ENCODE results near the gene PHGDH.
A peak's percentile ranks its signal among the peaks of the same experiment; 100 is the strongest.

Gene PHGDH

GRCh38 chr1:119745034-119745433 is 33.3 kb downstream of the PHGDH start:
- H3K9me3 ChIP-seq = no peaks in the 10 kb centered on the region
- H3K4me1 ChIP-seq = peaks cover 12% of the 10 kb centered on the region; the same call in 1 of the 2 replicates
- TF ChIP-seq Cebpa-rat (IDR thresholded peaks at IDR 0.05) = no peak
- peaks cover 60% of the 10 kb centered on the region for H3K36me3 ChIP-seq
- H3K4me2 ChIP-seq = no peak overlapping the region
- H3K27ac ChIP-seq = no peak overlapping the region; the same call in 1 of the 2 replicates
- H3K27me3 ChIP-seq = no peaks in the 10 kb centered on the region
- no peak overlapping the region for H3K9ac ChIP-seq
- H3K4me3 ChIP-seq = no peak overlapping the region
- H4K20me1 ChIP-seq = peaks cover 51% of the 10 kb centered on the region

GRCh38 chr1:119747451-119747850 is 35.7 kb downstream of the PHGDH start:
- Histone ChIP-seq H3K36me3 (peaks cover 36% of the 10 kb centered on the region), H3K4me2 (no peak overlapping the region), H3K9ac (no peak overlapping the region), H3K4me1 (peaks cover 12% of the 10 kb centered on the region; the same call in 1 of the 2 replicates), H4K20me1 (peaks cover 27% of the 10 kb centered on the region), H3K9me3 (no peaks in the 10 kb centered on the region), H3K4me3 (no peak overlapping the region), H3K27ac (no peak overlapping the region), H3K27me3 (no peaks in the 10 kb centered on the region)
- no peak for TF ChIP-seq Cebpa-rat (IDR thresholded peaks at IDR 0.05)

GRCh38 chr1:119748040-119748439 is 36.3 kb downstream of the PHGDH start:
- Histone ChIP-seq H3K27ac (no peak overlapping the region), H3K4me3 (no peak overlapping the region), H3K36me3 (peaks cover 30% of the 10 kb centered on the region), H3K27me3 (no peaks in the 10 kb centered on the region), H3K4me2 (no peak overlapping the region), H4K20me1 (peaks cover 21% of the 10 kb centered on the region), H3K9ac (no peak overlapping the region), H3K9me3 (no peaks in the 10 kb centered on the region), H3K4me1 (peaks cover 12% of the 10 kb centered on the region; the same call in 1 of the 2 replicates)
- TF ChIP-seq Cebpa-rat (IDR thresholded peaks at IDR 0.05) = no peak

- no peaks in the 10 kb centered on the region for H3K27me3 ChIP-seq
- no peak overlapping the region for H3K9ac ChIP-seq
- H3K4me3 ChIP-seq = no peak overlapping the region
- no peak overlapping the region for H3K27ac ChIP-seq
- H3K4me1 ChIP-seq = no peaks in the 10 kb centered on the region
- no peak for TF ChIP-seq Cebpa-rat (IDR thresholded peaks at IDR 0.05)
- H3K4me2 ChIP-seq = no peak overlapping the region
- H3K9me3 ChIP-seq = no peaks in the 10 kb centered on the region
- H4K20me1 ChIP-seq = no peaks in the 10 kb centered on the region
- no peaks in the 10 kb centered on the region for H3K36me3 ChIP-seq
Measured at GRCh38 chr1:119752592-119752991, 40.9 kb downstream of the PHGDH start.

GRCh38 chr1:119758584-119758983 is 46.9 kb downstream of the PHGDH start:
- no peaks in the 10 kb centered on the region for H4K20me1 ChIP-seq
- H3K4me2 ChIP-seq = no peak overlapping the region
- no peak overlapping the region for H3K27ac ChIP-seq
- H3K4me1 ChIP-seq = peaks cover under 1% of the 10 kb centered on the region
- H3K9ac ChIP-seq = no peak overlapping the region
- no peaks in the 10 kb centered on the region for H3K9me3 ChIP-seq
- no peaks in the 10 kb centered on the region for H3K36me3 ChIP-seq
- H3K4me3 ChIP-seq = no peak overlapping the region
- no peak for TF ChIP-seq Cebpa-rat (IDR thresholded peaks at IDR 0.05)
- H3K27me3 ChIP-seq = no peaks in the 10 kb centered on the region

GRCh38 chr1:119762409-119762808 is 50.7 kb downstream of the PHGDH start:
- Histone ChIP-seq H3K36me3 (no peaks in the 10 kb centered on the region), H3K4me3 (no peak overlapping the region), H3K4me2 (no peak overlapping the region), H4K20me1 (no peaks in the 10 kb centered on the region), H3K27ac (no peak overlapping the region), H3K9me3 (peaks cover 7% of the 10 kb centered on the region; the same call in 1 of the 2 replicates), H3K9ac (no peak overlapping the region), H3K27me3 (no peaks in the 10 kb centered on the region), H3K4me1 (peaks cover 10% of the 10 kb centered on the region)
- no peak for TF ChIP-seq Cebpa-rat (IDR thresholded peaks at IDR 0.05)

GRCh38 chr1:119762953-119763352 is 51.2 kb downstream of the PHGDH start:
- Histone ChIP-seq H3K4me3 (no peak overlapping the region), H3K4me2 (no peak overlapping the region), H3K27me3 (no peaks in the 10 kb centered on the region), H3K9me3 (peaks cover 7% of the 10 kb centered on the region; the same call in 1 of the 2 replicates), H3K36me3 (no peaks in the 10 kb centered on the region), H3K9ac (no peak overlapping the region), H3K27ac (no peak overlapping the region), H3K4me1 (peaks cover 10% of the 10 kb centered on the region), H4K20me1 (no peaks in the 10 kb centered on the region)
- no peak for TF ChIP-seq Cebpa-rat (IDR thresholded peaks at IDR 0.05)

GRCh38 chr1:119764220-119764619 is 52.5 kb downstream of the PHGDH start:
- no peaks in the 10 kb centered on the region for H4K20me1 ChIP-seq
- peak overlapping the region; percentile 62 for H3K4me2 ChIP-seq
- no peaks in the 10 kb centered on the region for H3K36me3 ChIP-seq
- H3K27ac ChIP-seq = no peak overlapping the region
- no peak for TF ChIP-seq Cebpa-rat (IDR thresholded peaks at IDR 0.05)
- no peak overlapping the region for H3K4me3 ChIP-seq
- peaks cover 10% of the 10 kb centered on the region for H3K4me1 ChIP-seq
- no peaks in the 10 kb centered on the region for H3K27me3 ChIP-seq
- H3K9me3 ChIP-seq = peaks cover 7% of the 10 kb centered on the region; the same call in 1 of the 2 replicates
- no peak overlapping the region for H3K9ac ChIP-seq

GRCh38 chr1:119766374-119766794 is 54.6 kb downstream of the PHGDH start:
- Histone ChIP-seq H3K36me3 (no peaks in the 10 kb centered on the region), H3K4me1 (peaks cover 10% of the 10 kb centered on the region), H3K4me3 (no peak overlapping the region), H3K27me3 (no peaks in the 10 kb centered on the region), H3K4me2 (no peak overlapping the region), H3K9me3 (peaks cover 7% of the 10 kb centered on the region; the same call in 1 of the 2 replicates), H3K27ac (no peak overlapping the region), H4K20me1 (no peaks in the 10 kb centered on the region), H3K9ac (no peak overlapping the region)
- no peak for TF ChIP-seq Cebpa-rat (IDR thresholded peaks at IDR 0.05)

- Histone ChIP-seq H3K4me3 (no peak overlapping the region), H3K36me3 (no peaks in the 10 kb centered on the region), H3K4me1 (peaks cover 10% of the 10 kb centered on the region), H4K20me1 (no peaks in the 10 kb centered on the region), H3K27me3 (no peaks in the 10 kb centered on the region), H3K4me2 (no peak overlapping the region), H3K9ac (no peak overlapping the region), H3K27ac (no peak overlapping the region), H3K9me3 (peaks cover 7% of the 10 kb centered on the region; the same call in 1 of the 2 replicates)
- TF ChIP-seq Cebpa-rat (IDR thresholded peaks at IDR 0.05) = no peak
Measured at GRCh38 chr1:119767486-119767885, 55.8 kb downstream of the PHGDH start.

- Histone ChIP-seq H3K9me3 (peaks cover 7% of the 10 kb centered on the region; the same call in 1 of the 2 replicates), H3K27ac (no peak within 1 kb of the TSS), H3K4me1 (peaks cover 7% of the 10 kb centered on the region), H4K20me1 (no peaks in the 10 kb centered on the region), H3K4me3 (no peak within 1 kb of the TSS), H3K36me3 (no peaks in the 10 kb centered on the region), H3K27me3 (no peaks in the 10 kb centered on the region), H3K9ac (no peak within 1 kb of the TSS), H3K4me2 (no peak within 1 kb of the TSS)
- no peak for TF ChIP-seq Cebpa-rat (IDR thresholded peaks at IDR 0.05)
Measured at GRCh38 chr1:119768778-119769177, 57.0 kb downstream of the PHGDH start, which contains the start of gene HMGCS2. TSS of gene HMGCS2 (minus strand) at chr1:119768905. CDS start at chr1:119768844, 61 bp downstream.

Measured in BLaER1 (cell line).